Ascending aorta (tissue), 2 donors: ENCODE data around the gene LYPD4. TPM values are rescaled to one million over a fixed set of nuclear protein-coding genes. Genes with fewer than 3 reads are reported as not detected.

Experiments
- DNase-seq, 2 donors: peaks; one replicate each; pipeline ENCODE4 v3.0.0-alpha.2; 2019; ENCODE audit warnings: low spot score in 2 of 2
- H3K27ac ChIP-seq, 2 donors: fragments of 200-600 bp; sonication (generic); one replicate each; pipeline ENCODE4 v1.5.1; 2016 to 2017; ENCODE audit warnings: mild to moderate bottlenecking in 1 of 2
- H3K27me3 ChIP-seq: fragments of 200-600 bp; sonication (generic); one replicate; pipeline ENCODE4 v1.5.1; 2017
- H3K36me3 ChIP-seq, 2 donors: fragments of 200-600 bp; sonication (generic); one replicate each; pipeline ENCODE4 v1.5.1; 2016
- H3K4me1 ChIP-seq, 2 donors: fragments of 200-600 bp; sonication (generic); one replicate each; pipeline ENCODE4 v1.5.1; 2016 to 2017; ENCODE audit warnings: mild to moderate bottlenecking in 1 of 2
- H3K4me3 ChIP-seq, 2 donors: fragments of 200-600 bp; sonication (generic); one replicate each; pipeline ENCODE4 v1.5.1; 2016 to 2017; ENCODE audit warnings: mild to moderate bottlenecking in 1 of 2
- H3K9me3 ChIP-seq, 2 donors: fragments of 200-600 bp; sonication (generic); one replicate each; pipeline ENCODE4 v1.5.1; 2016
- CTCF ChIP-seq, 3 experiments: fragments of 200-600 bp in 2 of 3; fragments of 450-650 bp in 1 of 3; sonication (generic) in 2 of 3; IDR thresholded peaks; one replicate each; pipeline ENCODE4 v1.5.1; 2016 to 2019; ENCODE audit warnings: antibody characterized with exemption in 3 of 3, mild to moderate bottlenecking in 1 of 3, moderate library complexity in 1 of 3
- intact Hi-C: fragments of 100-400 bp; cut with DNase I; formaldehyde crosslinking; loops from one replicate; pipeline ENCODE4 v1.15.1; 2023
- total RNA-seq: library from RNA; depleted of rRNA; stranded (reverse); fragments of >200 nt; gene quantifications from one replicate; pipeline ENCODE4 v1.1.0, GENCODE V29; 2016

The LYPD4 gene
- total RNA-seq, 1 donor from 2014 or later, result not detected

- Histone ChIP-seq H3K36me3 (peaks cover 43 to 45% of the 10 kb centered on the region in 2 donors), H3K4me1 (peaks cover 25 to 27% of the 10 kb centered on the region in 2 donors), H3K27me3 (no peaks in the 10 kb centered on the region), H3K4me3 (peak overlapping the region; percentile 83 to 99), H3K9me3 (no peaks in the 10 kb centered on the region), H3K27ac (peak overlapping the region; percentile 92 to 95)
- TF ChIP-seq CTCF (IDR thresholded peaks at IDR 0.05), result no peak
- intact Hi-C loops, result loop anchor here (1.0 to 5.0 kb wide), 2 partner anchors 24 to 217 kb away; partner anchors contain the start of gene ZNF574
- DNase-seq, result no peak
Measured at GRCh38 chr19:41860419-41861115, 16.1 kb upstream of the LYPD4 start.

GRCh38 chr19:41859618-41860418 is 15.3 kb upstream of the LYPD4 start, which contains the start of gene RPS19:
TSS of gene RPS19 (plus strand) at chr19:41860255. CDS start at chr19:41860775, 520 bp downstream.
- intact Hi-C loops, result loop anchor here (1.0 to 10.0 kb wide), 4 partner anchors 24 to 545 kb away; partner anchors contain the start of gene ZNF574
- DNase-seq, result peak; percentile 92 to 99
- peaks cover 35 to 38% of the 10 kb centered on the region in 2 donors for H3K36me3 ChIP-seq
- H3K9me3 ChIP-seq, result no peaks in the 10 kb centered on the region
- peaks cover 23 to 27% of the 10 kb centered on the region in 2 donors for H3K4me1 ChIP-seq
- H3K27me3 ChIP-seq, result no peaks in the 10 kb centered on the region
- H3K27ac ChIP-seq, result peak within 1 kb of the TSS; percentile 92 to 95
- H3K4me3 ChIP-seq, result peak within 1 kb of the TSS; percentile 83 to 99
- TF ChIP-seq CTCF (IDR thresholded peaks at IDR 0.05), result peak; percentile 60 to 63 (median 60)

- Histone ChIP-seq H3K4me1 (peaks cover 23 to 27% of the 10 kb centered on the region in 2 donors), H3K9me3 (no peaks in the 10 kb centered on the region), H3K4me3 (peak overlapping the region; percentile 44 to 99), H3K27ac (peak overlapping the region; percentile 14 to 92), H3K27me3 (no peaks in the 10 kb centered on the region), H3K36me3 (peaks cover 29 to 32% of the 10 kb centered on the region in 2 donors)
- intact Hi-C loops, result loop anchor here (1.0 to 10.0 kb wide), 2 partner anchors 99 to 546 kb away; no protein-coding TSS in a partner anchor
- no peak for DNase-seq
- no peak for TF ChIP-seq CTCF (IDR thresholded peaks at IDR 0.05)
Measured at GRCh38 chr19:41859213-41859617, 14.7 kb upstream of the LYPD4 start.

GRCh38 chr19:41853768-41854167 is 9.3 kb upstream of the LYPD4 start:
- Histone ChIP-seq H3K27me3 (no peaks in the 10 kb centered on the region), H3K27ac (no peak overlapping the region), H3K4me1 (no peaks in the 10 kb centered on the region), H3K4me3 (no peak overlapping the region), H3K36me3 (no peaks in the 10 kb centered on the region), H3K9me3 (no peaks in the 10 kb centered on the region)
- TF ChIP-seq CTCF (IDR thresholded peaks at IDR 0.05), result no peak
- DNase-seq, result no peak
- intact Hi-C loops, result loop anchor here (10.0 kb wide), 1 partner anchor 551 kb away; no protein-coding TSS in a partner anchor

GRCh38 chr19:41853344-41853743 is 8.9 kb upstream of the LYPD4 start:
- no peaks in the 10 kb centered on the region for H3K36me3 ChIP-seq
- TF ChIP-seq CTCF (IDR thresholded peaks at IDR 0.05), result no peak
- DNase-seq, result no peak
- no peaks in the 10 kb centered on the region for H3K4me1 ChIP-seq
- intact Hi-C loops, result loop anchor here (10.0 kb wide), 1 partner anchor 551 kb away; no protein-coding TSS in a partner anchor
- no peaks in the 10 kb centered on the region for H3K9me3 ChIP-seq
- H3K27ac ChIP-seq, result no peak overlapping the region
- no peaks in the 10 kb centered on the region for H3K27me3 ChIP-seq
- no peak overlapping the region for H3K4me3 ChIP-seq
